Measurements from ENCODE around the gene PDLIM1.

GRCh38 chr10:95328013-95328412, 37.2 kb upstream of the PDLIM1 start:
- TF ChIP-seq POLR2AphosphoS5 (IDR thresholded peaks at IDR 0.05): no peak
- no peak for TF ChIP-seq CTCF (IDR thresholded peaks at IDR 0.05)
- TF ChIP-seq POLR2A (IDR thresholded peaks at IDR 0.05): no peak
- no peak for TF ChIP-seq EP300 (IDR thresholded peaks at IDR 0.05)
